Stimulated activated CD8-positive, alpha-beta memory T cell treated with anti-CD3 and anti-CD28 coated beads, Interleukin-12 subunit alpha, Interleukin-12 subunit beta, amount 100 ng/mL, for 1 hour (primary cell): ENCODE data around the gene TRPM3.

Experiments
- DNase-seq: peaks from one replicate; pipeline ENCODE4 v3.0.0-alpha.2; 2020; ENCODE audit warnings: low read depth

The TRPM3 gene

GRCh38 chr9:70580606-70581195, 540.7 kb downstream of the TRPM3 start:
- no peak for DNase-seq

- DNase-seq = no peak
These were observed 541.7 kb downstream of the TRPM3 start for GRCh38 chr9:70579686-70580085.

- DNase-seq = no peak
These were observed 542.7 kb downstream of the TRPM3 start for GRCh38 chr9:70578720-70579119.

- DNase-seq = no peak
These were observed 543.8 kb downstream of the TRPM3 start for GRCh38 chr9:70577671-70578070.

- no peak for DNase-seq
These were observed 545.3 kb downstream of the TRPM3 start for GRCh38 chr9:70576116-70576515.

- DNase-seq = no peak
These were observed 547.1 kb downstream of the TRPM3 start for GRCh38 chr9:70574151-70574837.

GRCh38 chr9:70573308-70573707, 548.1 kb downstream of the TRPM3 start:
- no peak for DNase-seq

GRCh38 chr9:70571258-70571657, 550.2 kb downstream of the TRPM3 start:
- DNase-seq = no peak

GRCh38 chr9:70569791-70570190, 551.6 kb downstream of the TRPM3 start:
- no peak for DNase-seq

GRCh38 chr9:70569070-70569772, 552.2 kb downstream of the TRPM3 start:
- DNase-seq = no peak

GRCh38 chr9:70567511-70567910, 553.9 kb downstream of the TRPM3 start:
- no peak for DNase-seq

GRCh38 chr9:70566751-70567150, 554.7 kb downstream of the TRPM3 start:
- DNase-seq = no peak

GRCh38 chr9:70566066-70566465, 555.4 kb downstream of the TRPM3 start:
- no peak for DNase-seq

GRCh38 chr9:70564468-70565335, 556.7 kb downstream of the TRPM3 start:
- DNase-seq = no peak

GRCh38 chr9:70563431-70564204, 557.8 kb downstream of the TRPM3 start:
- peak; percentile 5 for DNase-seq

- no peak for DNase-seq
These were observed 558.4 kb downstream of the TRPM3 start for GRCh38 chr9:70563010-70563409.

GRCh38 chr9:70561786-70562395, 559.5 kb downstream of the TRPM3 start:
- no peak for DNase-seq

GRCh38 chr9:70561111-70561510, 560.3 kb downstream of the TRPM3 start:
- DNase-seq = no peak

GRCh38 chr9:70559102-70559501, 562.3 kb downstream of the TRPM3 start:
- DNase-seq = no peak

GRCh38 chr9:70557661-70558369, 563.6 kb downstream of the TRPM3 start:
- no peak for DNase-seq

- no peak for DNase-seq
These were observed 564.6 kb downstream of the TRPM3 start for GRCh38 chr9:70556771-70557170.
